Neural progenitor cell (in vitro differentiated cells): ENCODE data around the gene KRTCAP2. TPM values are rescaled to one million over a fixed set of nuclear protein-coding genes. Genes with fewer than 3 reads are reported as not detected.

Experiments used
- DNase-seq: peaks from one replicate; pipeline ENCODE4 v3.0.0-alpha.2; 2016; ENCODE audit warnings: low spot score
- H2AFZ ChIP-seq: fragments of 200-600 bp; sonication (generic); replicated peaks from 2 replicates; pipeline ENCODE4 v1.6.1; 2016; ENCODE audit warnings: antibody characterized with exemption
- H3F3A ChIP-seq: fragments of 200-600 bp; sonication (generic); 2 replicates; pipeline ENCODE4 v1.6.1; 2016; ENCODE audit warnings: antibody characterized with exemption, low read depth
- H3K27ac ChIP-seq: fragments of 200-600 bp; sonication (generic); 2 replicates; pipeline ENCODE4 v1.5.1; 2016; ENCODE audit warnings: mild to moderate bottlenecking
- H3K27me3 ChIP-seq: fragments of 200-600 bp; sonication (generic); 2 replicates; pipeline ENCODE4 v1.6.1; 2016; ENCODE audit warnings: mild to moderate bottlenecking, moderate library complexity
- H3K36me3 ChIP-seq: fragments of 200-600 bp; sonication (generic); 2 replicates; pipeline ENCODE4 v1.5.1; 2016
- H3K4me1 ChIP-seq: fragments of 200-600 bp; sonication (generic); 2 replicates; pipeline ENCODE4 v1.6.1; 2016; ENCODE audit warnings: mixed run types
- H3K4me2 ChIP-seq: fragments of 200-600 bp; sonication (generic); 2 replicates; pipeline ENCODE4 v1.6.1; 2016
- H3K4me3 ChIP-seq: fragments of 200-600 bp; sonication (generic); 2 replicates; pipeline ENCODE4 v1.5.1; 2016
- H3K79me2 ChIP-seq: fragments of 200-600 bp; sonication (generic); 2 replicates; pipeline ENCODE4 v1.6.1; 2016; ENCODE audit warnings: low read depth
- H3K9ac ChIP-seq: fragments of 200-600 bp; sonication (generic); 2 replicates; pipeline ENCODE4 v1.6.1; 2016
- H3K9me3 ChIP-seq: fragments of 200-600 bp; sonication (generic); 2 replicates; pipeline ENCODE4 v1.5.1; 2016; ENCODE audit warnings: low read depth
- H4K20me1 ChIP-seq: fragments of 200-600 bp; sonication (generic); 2 replicates; pipeline ENCODE4 v1.6.1; 2016; ENCODE audit warnings: low read depth
- H3K27ac Mint-ChIP-seq: 3 replicates; pipeline ENCODE4 v1.8.0; 2021; ENCODE audit warnings: mixed read lengths
- H3K27me3 Mint-ChIP-seq: 2 replicates; pipeline ENCODE4 v1.8.0; 2022; ENCODE audit warnings: low read depth, mild to moderate bottlenecking, inconsistent platforms, moderate library complexity, mixed read lengths; ENCODE audit not compliant: insufficient read depth
- H3K36me3 Mint-ChIP-seq: 3 replicates; pipeline ENCODE4 v1.8.0; 2021; ENCODE audit warnings: mixed read lengths
- H3K4me1 Mint-ChIP-seq: 3 replicates; pipeline ENCODE4 v1.8.0; 2021; ENCODE audit warnings: mixed read lengths
- H3K4me3 Mint-ChIP-seq: 3 replicates; pipeline ENCODE4 v1.8.0; 2021; ENCODE audit warnings: mild to moderate bottlenecking, moderate library complexity, mixed read lengths
- H3K9me3 Mint-ChIP-seq: 3 replicates; pipeline ENCODE4 v1.8.0; 2020; ENCODE audit warnings: mixed read lengths
- EZH2 ChIP-seq: fragments of 200-600 bp; sonication (generic); IDR thresholded peaks from 2 replicates; pipeline ENCODE4 v1.6.1; 2017; ENCODE audit warnings: antibody characterized with exemption, mild to moderate bottlenecking, moderate library complexity
- EZH2phosphoT487 ChIP-seq: fragments of 200-600 bp; sonication (generic); IDR thresholded peaks from 2 replicates; pipeline ENCODE4 v1.6.1; 2017; ENCODE audit warnings: antibody characterized with exemption
- total RNA-seq: library from RNA; depleted of rRNA; stranded (reverse); fragments of >200 nt; gene quantifications from 2 replicates; pipeline ENCODE4 v1.2.3, GENCODE V29; 2015; ENCODE audit warnings: low replicate concordance
- TF ChIP-seq, protein P1 (sequence below): fragments of 200-600 bp; sonication (generic); IDR thresholded peaks from 2 replicates; pipeline ENCODE4 v1.5.1; 2017; ENCODE audit warnings: antibody characterized with exemption, mild to moderate bottlenecking

The KRTCAP2 gene
- total RNA-seq, 1 donor from 2014 or later: 37.8 TPM

DNA sequence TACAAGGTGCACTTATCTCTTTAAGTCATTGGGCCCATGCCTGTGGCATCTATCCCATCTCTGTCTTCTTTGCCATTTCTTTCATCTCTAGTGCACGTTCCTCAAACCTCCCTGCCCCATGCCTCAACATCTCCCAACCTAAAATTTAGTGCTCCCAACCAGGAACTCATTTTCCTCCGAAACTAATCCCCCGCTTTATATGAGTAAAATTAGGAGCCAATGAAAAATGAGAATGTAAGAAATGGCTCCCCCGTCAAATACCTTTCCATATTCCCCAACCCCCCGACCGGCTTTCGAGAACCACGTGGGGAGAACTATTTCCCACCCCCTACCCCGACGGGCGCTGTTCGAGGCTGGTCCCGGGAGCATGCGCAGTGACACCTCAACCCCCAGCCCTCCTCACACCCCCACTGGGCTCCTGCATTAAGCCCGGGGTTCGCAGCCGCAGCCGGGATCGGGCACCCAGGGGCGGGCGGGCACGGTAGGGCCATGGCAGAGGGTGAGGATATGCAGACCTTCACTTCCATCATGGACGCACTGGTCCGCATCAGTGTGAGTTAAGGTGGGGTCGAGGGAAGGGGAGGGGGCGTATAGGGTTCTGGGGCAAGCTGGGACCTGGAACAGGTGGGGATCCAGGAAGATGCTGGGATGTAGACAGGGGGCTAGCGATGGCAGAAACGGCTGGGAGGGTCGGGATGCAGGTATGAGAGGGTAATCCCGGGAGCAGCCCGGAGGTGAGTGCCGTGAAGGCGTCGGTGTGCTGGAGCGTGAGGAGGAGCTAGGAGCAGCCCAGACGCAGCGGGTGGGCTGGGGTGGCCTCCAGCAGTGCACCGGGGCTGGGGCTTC lies 597 bp upstream of the KRTCAP2 start, which contains the start of gene TRIM46:
TSS of gene TRIM46 (plus strand) at position 372 of the 846 bp plus-strand sequence. CDS start at position 490, 118 bp downstream.
- H3K27ac Mint-ChIP-seq: peak within 1 kb of the TSS; percentile 69
- TF ChIP-seq EZH2phosphoT487: peak; percentile 29
- TF ChIP-seq, protein P1, sequence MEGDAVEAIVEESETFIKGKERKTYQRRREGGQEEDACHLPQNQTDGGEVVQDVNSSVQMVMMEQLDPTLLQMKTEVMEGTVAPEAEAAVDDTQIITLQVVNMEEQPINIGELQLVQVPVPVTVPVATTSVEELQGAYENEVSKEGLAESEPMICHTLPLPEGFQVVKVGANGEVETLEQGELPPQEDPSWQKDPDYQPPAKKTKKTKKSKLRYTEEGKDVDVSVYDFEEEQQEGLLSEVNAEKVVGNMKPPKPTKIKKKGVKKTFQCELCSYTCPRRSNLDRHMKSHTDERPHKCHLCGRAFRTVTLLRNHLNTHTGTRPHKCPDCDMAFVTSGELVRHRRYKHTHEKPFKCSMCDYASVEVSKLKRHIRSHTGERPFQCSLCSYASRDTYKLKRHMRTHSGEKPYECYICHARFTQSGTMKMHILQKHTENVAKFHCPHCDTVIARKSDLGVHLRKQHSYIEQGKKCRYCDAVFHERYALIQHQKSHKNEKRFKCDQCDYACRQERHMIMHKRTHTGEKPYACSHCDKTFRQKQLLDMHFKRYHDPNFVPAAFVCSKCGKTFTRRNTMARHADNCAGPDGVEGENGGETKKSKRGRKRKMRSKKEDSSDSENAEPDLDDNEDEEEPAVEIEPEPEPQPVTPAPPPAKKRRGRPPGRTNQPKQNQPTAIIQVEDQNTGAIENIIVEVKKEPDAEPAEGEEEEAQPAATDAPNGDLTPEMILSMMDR: no peak

DNA sequence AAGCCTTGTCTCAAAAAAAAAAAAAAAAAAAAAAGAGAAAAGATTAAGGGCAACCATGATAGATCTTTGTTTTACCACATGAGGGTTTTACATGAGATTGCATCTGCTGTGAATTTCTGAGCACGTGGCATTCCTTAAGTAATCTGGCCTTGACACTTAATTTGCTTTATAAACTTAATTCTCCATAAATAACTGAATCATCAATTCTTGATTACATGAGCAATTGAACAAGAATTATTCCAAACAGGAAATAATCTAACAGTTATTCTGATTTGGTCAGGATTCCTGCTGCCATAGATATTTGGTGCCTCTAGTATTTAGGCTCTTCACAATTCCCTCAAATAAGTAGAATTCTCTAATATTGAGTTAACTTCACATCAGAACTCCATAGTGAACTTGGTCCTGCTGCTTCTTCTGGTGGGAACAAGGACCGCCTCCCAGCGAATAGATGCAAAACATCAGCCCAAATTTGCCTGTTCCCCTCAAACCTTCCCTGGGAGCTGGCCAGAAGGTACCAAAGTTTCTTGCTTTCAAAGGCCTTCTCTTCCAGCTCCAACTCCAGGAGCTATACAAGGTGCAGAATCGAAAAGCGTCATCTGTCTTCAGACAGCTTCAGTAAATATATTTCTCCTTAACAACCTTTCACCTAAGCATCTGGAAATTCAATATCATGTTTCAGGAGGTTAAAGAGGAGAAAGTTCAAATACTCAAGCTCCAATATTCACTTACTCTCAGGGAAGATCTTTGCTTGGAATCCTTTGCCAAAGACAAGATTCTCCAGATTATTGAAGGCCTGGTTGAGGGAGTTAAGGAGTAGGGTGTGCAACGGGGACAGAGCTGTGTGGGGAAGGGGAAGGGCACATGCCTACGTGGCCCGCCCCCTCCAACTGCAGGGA lies 1.0 kb downstream of the KRTCAP2 start:
- H3K27me3 Mint-ChIP-seq: peaks cover 16% of the 10 kb centered on the region
- TF ChIP-seq, protein P1: no peak
- TF ChIP-seq EZH2 (no peak), EZH2phosphoT487 (no peak)
- peak overlapping the region; percentile 58 for H3K27ac Mint-ChIP-seq
- Histone ChIP-seq H3K79me2 (peaks cover 26% of the 10 kb centered on the region), H2AFZ (peak overlapping the region; percentile 94), H3K36me3 (no peaks in the 10 kb centered on the region), H3K27ac (peak overlapping the region; percentile 70), H3K4me1 (peaks cover 10% of the 10 kb centered on the region), H3K9ac (peak overlapping the region; percentile 77), H3K9me3 (no peaks in the 10 kb centered on the region), H3K4me2 (peak overlapping the region; percentile 98), H3F3A (peaks cover 80% of the 10 kb centered on the region), H4K20me1 (no peaks in the 10 kb centered on the region), H3K4me3 (peak overlapping the region; percentile 87), H3K27me3 (no peaks in the 10 kb centered on the region)
- peaks cover 46% of the 10 kb centered on the region for H3K4me1 Mint-ChIP-seq
- DNase-seq: no peak
- H3K36me3 Mint-ChIP-seq: peaks cover 10% of the 10 kb centered on the region
- H3K9me3 Mint-ChIP-seq: no peaks in the 10 kb centered on the region
- peak overlapping the region; percentile 94 for H3K4me3 Mint-ChIP-seq

More for the DNA sequence above, 597 bp upstream of the KRTCAP2 start, which contains the start of gene TRIM46:
- peak within 1 kb of the TSS; percentile 77 for H3K9ac ChIP-seq
- Mint-ChIP-seq H3K27me3 (peaks cover 19% of the 10 kb centered on the region), H3K9me3 (no peaks in the 10 kb centered on the region), H3K4me3 (peak within 1 kb of the TSS; percentile 94), H3K4me1 (peaks cover 36% of the 10 kb centered on the region), H3K36me3 (peaks cover 14% of the 10 kb centered on the region)
- H3K4me1 ChIP-seq: peaks cover 8% of the 10 kb centered on the region
- H4K20me1 ChIP-seq: no peaks in the 10 kb centered on the region
- peaks cover 65% of the 10 kb centered on the region for H3F3A ChIP-seq
- H3K79me2 ChIP-seq: peaks cover 26% of the 10 kb centered on the region
- H3K4me2 ChIP-seq: peak within 1 kb of the TSS; percentile 98
- H3K27ac ChIP-seq: peak within 1 kb of the TSS; percentile 70
- peak within 1 kb of the TSS; percentile 87 for H3K4me3 ChIP-seq
- no peaks in the 10 kb centered on the region for H3K36me3 ChIP-seq
- H3K27me3 ChIP-seq: no peaks in the 10 kb centered on the region
- H3K9me3 ChIP-seq: no peaks in the 10 kb centered on the region
- H2AFZ ChIP-seq: peak within 1 kb of the TSS; percentile 94
- peak; percentile 81 for DNase-seq

DNA sequence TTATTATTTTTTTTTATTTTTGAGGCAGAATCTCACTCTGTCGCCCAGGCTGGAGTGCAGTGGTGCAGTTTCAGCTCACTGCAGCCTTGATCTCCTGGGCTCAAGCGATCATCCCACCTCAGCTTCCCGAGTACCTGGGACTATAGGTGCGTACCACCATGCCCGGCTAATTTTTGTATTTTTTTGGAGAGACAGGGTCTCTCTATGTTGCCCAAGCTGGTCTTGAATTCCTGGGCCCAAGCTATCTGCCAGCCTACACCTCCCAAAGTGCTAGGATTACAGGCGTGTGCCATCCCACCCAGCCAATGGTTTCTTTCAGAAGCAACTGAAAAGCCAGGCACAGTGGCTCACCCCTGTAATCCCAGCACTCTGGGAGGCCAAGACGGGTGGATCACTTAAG lies 2.3 kb downstream of the KRTCAP2 start:
- peak overlapping the region; percentile 21 for H3K4me3 Mint-ChIP-seq
- no peaks in the 10 kb centered on the region for H3K9me3 Mint-ChIP-seq
- peaks cover 18% of the 10 kb centered on the region for H3K27me3 Mint-ChIP-seq
- peaks cover 48% of the 10 kb centered on the region for H3K4me1 Mint-ChIP-seq
- Histone ChIP-seq H3K9me3 (no peaks in the 10 kb centered on the region), H3F3A (peaks cover 85% of the 10 kb centered on the region), H3K4me1 (peaks cover 23% of the 10 kb centered on the region), H3K27me3 (no peaks in the 10 kb centered on the region), H3K79me2 (peaks cover 26% of the 10 kb centered on the region), H3K9ac (no peak overlapping the region), H2AFZ (no peak overlapping the region), H4K20me1 (no peaks in the 10 kb centered on the region), H3K4me3 (no peak overlapping the region), H3K4me2 (no peak overlapping the region), H3K36me3 (no peaks in the 10 kb centered on the region), H3K27ac (no peak overlapping the region)
- peaks cover 4% of the 10 kb centered on the region for H3K36me3 Mint-ChIP-seq
- no peak for DNase-seq
- H3K27ac Mint-ChIP-seq: no peak overlapping the region
- TF ChIP-seq EZH2: no peak
- no peak for TF ChIP-seq EZH2phosphoT487
- TF ChIP-seq, protein P1: no peak
